Measurements from ENCODE around the gene PKIG. TPM values are rescaled to one million over a fixed set of nuclear protein-coding genes. Genes with fewer than 3 reads are reported as not detected.

PKIG gene
- total RNA-seq, 1 experiment from 2014 or later = 41.9 TPM

- H3K36me3 ChIP-seq (ENCODE audit: low read depth) = no peaks in the 10 kb centered on the region
- H3K9me3 ChIP-seq (ENCODE audit: insufficient read depth, low read depth) = no peaks in the 10 kb centered on the region
- H3K27me3 ChIP-seq (ENCODE audit: insufficient read depth, low read depth) = no peaks in the 10 kb centered on the region
- intact Hi-C loops (cut with micrococcal nuclease; ENCODE audit: unreplicated experiment) = loop anchor here (1.0 to 10.0 kb wide), 9 partner anchors 73 to 496 kb away; partner anchors contain the start of genes KCNK15, SERINC3 and TTPAL
- ChIA-PET CTCF (interaction anchor here (0.6 to 0.9 kb wide), 7 partner anchors 73 to 1521 kb away, joined by 3 to 8 read pairs (median 3); no protein-coding TSS in a partner anchor), POLR2A (ENCODE audit: unreplicated experiment) (interaction anchor here (0.6 kb wide), 1 partner anchor 425 kb away, joined by 6 read pairs; no protein-coding TSS in a partner anchor)
- H2AFZ ChIP-seq = no peak overlapping the region
- no peak overlapping the region for H3K27ac ChIP-seq
- no peak overlapping the region; the same call in 1 of the 2 replicates for H3K4me2 ChIP-seq
- H3K79me2 ChIP-seq (ENCODE audit: low read depth) = no peaks in the 10 kb centered on the region
- no TSS peak for BruUV-seq (replicated peaks)
- no peaks in the 10 kb centered on the region for H3K9me2 ChIP-seq (ENCODE audit: insufficient read depth)
- no peak overlapping the region for H3K4me3 ChIP-seq
- no peak for DNase-seq
- H4K20me1 ChIP-seq (ENCODE audit: insufficient read depth) = no peaks in the 10 kb centered on the region
- H3K4me1 ChIP-seq (replicated peaks; ENCODE audit: insufficient read depth) = peaks cover 7% of the 10 kb centered on the region
- H3F3A ChIP-seq (ENCODE audit: insufficient read depth, low read depth) = peaks cover 9% of the 10 kb centered on the region; the same call in 1 of the 2 replicates
- TF ChIP-seq CTCF (conservative IDR thresholded peaks at IDR 0.05) (peak; percentile 34; the same call in 1 of the 2 replicates), EZH2 (IDR thresholded peaks at IDR 0.05; ENCODE audit: low read depth) (no peak)
Measured at GRCh38 chr20:44610313-44610962, 28.1 kb downstream of the PKIG start.

GRCh38 chr20:44613575-44613974 lies 31.2 kb downstream of the PKIG start:
- no peaks in the 10 kb centered on the region for H4K20me1 ChIP-seq (ENCODE audit: insufficient read depth)
- H3K79me2 ChIP-seq (ENCODE audit: low read depth) = no peaks in the 10 kb centered on the region
- H3K27ac ChIP-seq = no peak overlapping the region
- H3F3A ChIP-seq (ENCODE audit: insufficient read depth, low read depth) = peaks cover 9% of the 10 kb centered on the region; the same call in 1 of the 2 replicates
- POLR2A ChIA-PET (ENCODE audit: unreplicated experiment) = no interaction called here
- no peaks in the 10 kb centered on the region for H3K27me3 ChIP-seq (ENCODE audit: insufficient read depth, low read depth)
- DNase-seq = no peak
- intact Hi-C loops (cut with micrococcal nuclease; ENCODE audit: unreplicated experiment) = loop anchor here (5.0 to 10.0 kb wide), 2 partner anchors 134 to 499 kb away; partner anchors contain the start of gene KCNK15
- H3K4me2 ChIP-seq = no peak overlapping the region
- H3K4me1 ChIP-seq (replicated peaks; ENCODE audit: insufficient read depth) = peaks cover 7% of the 10 kb centered on the region
- H3K9me2 ChIP-seq (ENCODE audit: insufficient read depth) = no peaks in the 10 kb centered on the region
- H3K4me3 ChIP-seq = no peak overlapping the region
- no TSS peak for BruUV-seq (replicated peaks)
- CTCF ChIA-PET = no interaction called here
- no peak overlapping the region for H2AFZ ChIP-seq
- H3K9me3 ChIP-seq (ENCODE audit: insufficient read depth, low read depth) = no peaks in the 10 kb centered on the region
- no peaks in the 10 kb centered on the region for H3K36me3 ChIP-seq (ENCODE audit: low read depth)
- TF ChIP-seq CTCF (conservative IDR thresholded peaks at IDR 0.05) = no peak
- no peak for TF ChIP-seq EZH2 (IDR thresholded peaks at IDR 0.05; ENCODE audit: low read depth)

GRCh38 chr20:44614525-44614924 lies 32.1 kb downstream of the PKIG start:
- POLR2A ChIA-PET (ENCODE audit: unreplicated experiment) = no interaction called here
- BruUV-seq (replicated peaks) = no TSS peak
- Histone ChIP-seq H3K36me3 (ENCODE audit: low read depth) (no peaks in the 10 kb centered on the region), H3K9me3 (ENCODE audit: insufficient read depth, low read depth) (no peaks in the 10 kb centered on the region), H3F3A (ENCODE audit: insufficient read depth, low read depth) (peaks cover 8% of the 10 kb centered on the region; the same call in 1 of the 2 replicates), H4K20me1 (ENCODE audit: insufficient read depth) (no peaks in the 10 kb centered on the region), H3K27me3 (ENCODE audit: insufficient read depth, low read depth) (no peaks in the 10 kb centered on the region), H3K4me2 (no peak overlapping the region), H3K4me1 (replicated peaks; ENCODE audit: insufficient read depth) (peaks cover 4% of the 10 kb centered on the region), H3K4me3 (no peak overlapping the region), H3K9me2 (ENCODE audit: insufficient read depth) (no peaks in the 10 kb centered on the region), H2AFZ (no peak overlapping the region), H3K27ac (no peak overlapping the region), H3K79me2 (ENCODE audit: low read depth) (no peaks in the 10 kb centered on the region)
- CTCF ChIA-PET = interaction anchor here (0.6 kb wide), 1 partner anchor 265 kb away, joined by 4 read pairs; no protein-coding TSS in a partner anchor
- no peak for TF ChIP-seq EZH2 (IDR thresholded peaks at IDR 0.05; ENCODE audit: low read depth)
- no peak for TF ChIP-seq CTCF (conservative IDR thresholded peaks at IDR 0.05)
- intact Hi-C loops (cut with micrococcal nuclease; ENCODE audit: unreplicated experiment) = loop anchor here (5.0 to 10.0 kb wide), 2 partner anchors 133 to 500 kb away; partner anchors contain the start of gene KCNK15
- no peak for DNase-seq
